MM.1S (cell line): ENCODE measurements around the gene NR1I3.
A peak's percentile ranks its signal among the peaks of the same experiment; 100 is the strongest.

Experiments
- DNase-seq: peaks from one replicate; pipeline ENCODE4 v3.0.0-alpha.2; 2015
- H2AFZ ChIP-seq: fragments of 300-600 bp; sonication (generic); 2 replicates; pipeline ENCODE4 v1.6.0; 2016; ENCODE audit warnings: antibody characterized with exemption, low read length
- H3F3A ChIP-seq: fragments of 300-600 bp; sonication (generic); 2 replicates; pipeline ENCODE4 v1.6.1; 2016; ENCODE audit warnings: mild to moderate bottlenecking, antibody characterized with exemption, low read length, moderate library complexity, mixed read lengths; ENCODE audit not compliant: insufficient read depth
- H3K27ac ChIP-seq: fragments of 300-600 bp; sonication (generic); 2 replicates; pipeline ENCODE4 v1.5.1; 2016; ENCODE audit warnings: mild to moderate bottlenecking, low read length
- H3K27me3 ChIP-seq: fragments of 300-600 bp; sonication (generic); replicated peaks from 2 replicates; pipeline ENCODE4 v1.6.0; 2016; ENCODE audit warnings: low read length; ENCODE audit not compliant: insufficient read depth
- H3K36me3 ChIP-seq: fragments of 300-600 bp; sonication (generic); replicated peaks from 2 replicates; pipeline ENCODE4 v1.6.1; 2016; ENCODE audit warnings: mild to moderate bottlenecking, low read length, mixed read lengths; ENCODE audit not compliant: insufficient read depth
- H3K4me1 ChIP-seq: fragments of 300-600 bp; sonication (generic); 2 replicates; pipeline ENCODE4 v1.6.1; 2016; ENCODE audit warnings: low read length, mixed read lengths
- H3K4me2 ChIP-seq: fragments of 300-600 bp; sonication (generic); 2 replicates; pipeline ENCODE4 v1.6.0; 2016; ENCODE audit warnings: low read depth, low read length
- H3K4me3 ChIP-seq: fragments of 300-600 bp; sonication (generic); 2 replicates; pipeline ENCODE4 v1.5.1; 2016; ENCODE audit warnings: low read length, mixed read lengths
- H3K79me2 ChIP-seq: fragments of 300-600 bp; sonication (generic); 2 replicates; pipeline ENCODE4 v1.6.1; 2016; ENCODE audit warnings: mixed run types, low read length, mixed read lengths
- H3K9ac ChIP-seq: fragments of 300-600 bp; sonication (generic); 2 replicates; pipeline ENCODE4 v1.6.1; 2016; ENCODE audit warnings: low read length, mixed read lengths
- H3K9me2 ChIP-seq: fragments of 300-600 bp; sonication (generic); replicated peaks from 2 replicates; pipeline ENCODE4 v1.6.1; 2016; ENCODE audit warnings: mild to moderate bottlenecking, low read length, mixed read lengths; ENCODE audit not compliant: insufficient read depth
- H3K9me3 ChIP-seq: fragments of 300-600 bp; sonication (generic); replicated peaks from 2 replicates; pipeline ENCODE4 v1.6.1; 2016; ENCODE audit warnings: mild to moderate bottlenecking, low read length, mixed read lengths; ENCODE audit not compliant: insufficient read depth
- H4K20me1 ChIP-seq: fragments of 300-600 bp; sonication (generic); 2 replicates; pipeline ENCODE4 v1.6.1; 2016; ENCODE audit warnings: mild to moderate bottlenecking, low read length, moderate library complexity, mixed read lengths; ENCODE audit not compliant: insufficient read depth
- EZH2 ChIP-seq: fragments of 300-600 bp; sonication (generic); optimal IDR thresholded peaks from 2 replicates; pipeline ENCODE3; 2017; ENCODE audit warnings: low read depth, mild to moderate bottlenecking, antibody characterized with exemption, low read length, mixed read lengths
- EZH2phosphoT487 ChIP-seq: fragments of 300-600 bp; sonication (generic); IDR thresholded peaks from 2 replicates; pipeline ENCODE4 v1.6.1; 2018; ENCODE audit warnings: antibody characterized with exemption, low read length
- TF ChIP-seq, protein P1 (sequence below): fragments of 300-600 bp; sonication (generic); IDR thresholded peaks from 2 replicates; pipeline ENCODE4 v1.5.1; 2016; ENCODE audit warnings: antibody characterized with exemption, low read length, mixed read lengths

Gene NR1I3

DNA sequence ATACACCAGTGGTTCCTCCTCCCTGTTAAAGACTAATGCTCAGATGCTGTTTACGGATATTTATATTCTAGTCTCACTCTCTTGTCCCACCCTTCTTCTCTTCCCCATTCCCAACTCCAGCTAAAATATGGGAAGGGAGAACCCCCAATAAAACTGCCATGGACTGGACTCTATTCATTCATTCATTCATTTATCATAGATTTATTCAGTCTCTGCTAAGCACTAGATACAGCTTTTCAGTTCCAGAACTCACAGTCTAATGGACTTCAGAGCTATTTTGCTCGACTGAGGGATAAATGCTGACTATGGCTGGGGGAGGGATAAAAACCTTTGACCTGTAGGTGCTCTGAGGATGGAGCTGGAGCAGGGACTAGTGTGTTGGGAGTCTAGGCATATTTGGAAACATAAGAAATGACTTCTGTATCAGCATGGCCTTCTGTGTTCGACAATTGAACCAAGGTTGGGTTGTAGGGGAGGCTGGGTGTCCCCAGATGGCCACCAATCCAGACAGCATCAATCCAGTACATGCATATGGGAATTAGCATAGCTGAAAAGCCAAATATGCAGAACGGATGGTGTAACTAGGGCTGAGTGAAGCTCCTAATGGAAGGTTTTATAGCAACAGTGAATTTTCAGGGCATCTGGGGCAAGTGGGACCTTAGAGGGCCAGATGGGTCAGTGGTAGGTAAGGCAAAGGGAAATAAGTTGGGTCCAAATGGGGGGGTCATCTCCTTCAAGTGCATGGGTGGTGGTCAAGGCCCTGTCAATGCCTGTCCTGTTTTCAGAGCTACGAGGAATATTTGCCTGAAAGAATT is 18.7 kb downstream of the NR1I3 start:
- Histone ChIP-seq H4K20me1 (no peaks in the 10 kb centered on the region), H3K9ac (no peak overlapping the region), H3K27ac (no peak overlapping the region), H3K4me2 (no peak overlapping the region), H3K27me3 (no peaks in the 10 kb centered on the region), H3K9me2 (no peaks in the 10 kb centered on the region), H3K4me1 (peaks cover 28% of the 10 kb centered on the region), H3K4me3 (no peak overlapping the region), H3F3A (peaks cover 28% of the 10 kb centered on the region), H3K79me2 (no peaks in the 10 kb centered on the region), H3K36me3 (no peaks in the 10 kb centered on the region), H2AFZ (no peak overlapping the region), H3K9me3 (no peaks in the 10 kb centered on the region)
- DNase-seq: no peak
- TF ChIP-seq EZH2 (no peak), EZH2phosphoT487 (no peak)
- TF ChIP-seq, protein P1, sequence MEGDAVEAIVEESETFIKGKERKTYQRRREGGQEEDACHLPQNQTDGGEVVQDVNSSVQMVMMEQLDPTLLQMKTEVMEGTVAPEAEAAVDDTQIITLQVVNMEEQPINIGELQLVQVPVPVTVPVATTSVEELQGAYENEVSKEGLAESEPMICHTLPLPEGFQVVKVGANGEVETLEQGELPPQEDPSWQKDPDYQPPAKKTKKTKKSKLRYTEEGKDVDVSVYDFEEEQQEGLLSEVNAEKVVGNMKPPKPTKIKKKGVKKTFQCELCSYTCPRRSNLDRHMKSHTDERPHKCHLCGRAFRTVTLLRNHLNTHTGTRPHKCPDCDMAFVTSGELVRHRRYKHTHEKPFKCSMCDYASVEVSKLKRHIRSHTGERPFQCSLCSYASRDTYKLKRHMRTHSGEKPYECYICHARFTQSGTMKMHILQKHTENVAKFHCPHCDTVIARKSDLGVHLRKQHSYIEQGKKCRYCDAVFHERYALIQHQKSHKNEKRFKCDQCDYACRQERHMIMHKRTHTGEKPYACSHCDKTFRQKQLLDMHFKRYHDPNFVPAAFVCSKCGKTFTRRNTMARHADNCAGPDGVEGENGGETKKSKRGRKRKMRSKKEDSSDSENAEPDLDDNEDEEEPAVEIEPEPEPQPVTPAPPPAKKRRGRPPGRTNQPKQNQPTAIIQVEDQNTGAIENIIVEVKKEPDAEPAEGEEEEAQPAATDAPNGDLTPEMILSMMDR: no peak

DNA sequence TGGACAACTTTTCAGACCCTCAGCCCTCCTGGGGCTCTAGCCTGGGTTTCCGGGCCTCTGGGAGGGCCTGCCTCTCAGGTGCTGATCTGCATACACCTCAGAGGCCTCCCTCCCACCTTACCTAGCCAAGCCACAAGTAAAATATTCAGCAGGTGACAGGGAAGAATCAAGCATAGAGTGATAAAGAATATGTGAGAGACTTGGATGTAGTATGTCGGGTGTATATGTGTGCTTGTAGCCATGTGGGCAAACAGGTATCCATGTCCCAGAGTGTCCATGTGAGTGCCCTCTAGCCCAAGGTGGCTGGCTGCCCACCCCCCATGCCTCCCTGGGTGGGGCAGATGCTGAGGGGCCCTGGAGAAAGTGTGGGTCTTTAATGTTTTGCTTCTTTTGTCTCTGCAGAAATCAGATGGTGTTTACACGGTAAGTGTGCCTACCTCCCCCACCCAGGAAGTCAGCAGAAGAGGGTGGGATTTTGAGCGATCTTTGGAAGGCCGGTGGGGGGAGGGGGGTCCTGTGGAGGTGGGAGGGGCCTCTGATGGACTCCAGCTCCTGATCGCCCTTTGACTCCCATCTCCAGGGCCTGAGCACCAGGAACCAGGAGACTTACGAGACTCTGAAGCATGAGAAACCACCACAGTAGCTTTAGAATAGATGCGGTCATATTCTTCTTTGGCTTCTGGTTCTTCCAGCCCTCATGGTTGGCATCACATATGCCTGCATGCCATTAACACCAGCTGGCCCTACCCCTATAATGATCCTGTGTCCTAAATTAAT is 19.5 kb downstream of the NR1I3 start:
- H3K27ac ChIP-seq: peak overlapping the region; percentile 70; the same call in 1 of the 2 replicates
- no peaks in the 10 kb centered on the region for H3K27me3 ChIP-seq
- no peaks in the 10 kb centered on the region for H3K9me2 ChIP-seq
- no peak overlapping the region for H2AFZ ChIP-seq
- no peak overlapping the region for H3K9ac ChIP-seq
- H3K9me3 ChIP-seq: no peaks in the 10 kb centered on the region
- TF ChIP-seq EZH2phosphoT487 (no peak), EZH2 (no peak)
- TF ChIP-seq, protein P1: no peak
- H3K79me2 ChIP-seq: no peaks in the 10 kb centered on the region
- DNase-seq: no peak
- H3K4me3 ChIP-seq: no peak overlapping the region
- no peaks in the 10 kb centered on the region for H4K20me1 ChIP-seq
- no peak overlapping the region; the same call in 1 of the 2 replicates for H3K4me2 ChIP-seq
- peaks cover 28% of the 10 kb centered on the region for H3F3A ChIP-seq
- H3K36me3 ChIP-seq: peaks cover 3% of the 10 kb centered on the region; the same call in 1 of the 2 replicates
- peaks cover 28% of the 10 kb centered on the region for H3K4me1 ChIP-seq

DNA sequence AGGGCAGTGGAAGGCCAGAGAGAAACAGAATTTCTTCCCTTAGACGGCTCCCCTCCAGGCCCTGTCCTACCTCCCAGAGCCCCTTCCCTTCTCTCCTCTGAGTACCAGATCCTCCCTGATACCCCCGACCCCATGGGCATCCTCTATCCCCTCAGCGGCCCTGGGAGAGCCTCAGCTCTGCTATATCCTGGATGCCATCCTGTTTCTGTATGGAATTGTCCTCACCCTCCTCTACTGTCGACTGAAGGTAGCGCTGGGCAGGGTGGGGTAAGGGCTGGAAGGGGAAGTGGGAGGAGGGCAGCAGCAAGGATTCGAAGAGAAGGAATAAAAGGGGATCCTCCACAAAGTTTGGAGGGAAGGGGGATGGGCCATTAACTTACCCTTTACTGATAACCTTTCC is 20.2 kb downstream of the NR1I3 start:
- Histone ChIP-seq H3K79me2 (no peaks in the 10 kb centered on the region), H3K27ac (peak overlapping the region; percentile 70), H3K4me1 (peaks cover 28% of the 10 kb centered on the region), H3K9ac (no peak overlapping the region; the same call in 1 of the 2 replicates), H3K4me2 (peak overlapping the region; percentile 51), H3K9me2 (no peaks in the 10 kb centered on the region), H4K20me1 (no peaks in the 10 kb centered on the region), H3F3A (peaks cover 28% of the 10 kb centered on the region), H3K36me3 (peaks cover 7% of the 10 kb centered on the region; the same call in 1 of the 2 replicates), H3K27me3 (no peaks in the 10 kb centered on the region), H3K4me3 (no peak overlapping the region), H3K9me3 (no peaks in the 10 kb centered on the region), H2AFZ (peak overlapping the region; percentile 7; the same call in 1 of the 2 replicates)
- no peak for DNase-seq
- TF ChIP-seq EZH2phosphoT487 (no peak), EZH2 (no peak)
- TF ChIP-seq, protein P1: no peak
